ENCODE data around the gene COTL1.

COTL1 gene

GRCh38 chr16:84617791-84618580 lies at the start of gene COTL1:
Gene COTL1 (minus strand): TSS chr16:84618078. CDS start chr16:84617914, 164 bp downstream.
- Histone ChIP-seq H3K36me3 (ENCODE audit: insufficient read depth, low read length) (no peaks in the 10 kb centered on the region), H3K9me3 (ENCODE audit: low read length) (no peaks in the 10 kb centered on the region), H3K27me3 (ENCODE audit: control insufficient read depth in 1 of 2, insufficient read depth in 2 of 2, low read length in 2 of 2) (no peaks in the 10 kb centered on the region), H3K9ac (ENCODE audit: low read length) (peak within 1 kb of the TSS; percentile 4), H3K4me3 (ENCODE audit: low read depth in 1 of 2, low read length in 2 of 2) (peak within 1 kb of the TSS; percentile 40 to 67), H3K27ac (ENCODE audit: low read depth, low read length) (peak within 1 kb of the TSS; percentile 62), H3K4me1 (ENCODE audit: insufficient read depth, low read length) (peaks cover 45% of the 10 kb centered on the region)

- Histone ChIP-seq H3K9me3 (ENCODE audit: low read length) (no peaks in the 10 kb centered on the region), H3K27ac (ENCODE audit: low read depth, low read length) (no peak overlapping the region), H3K4me1 (ENCODE audit: insufficient read depth, low read length) (no peaks in the 10 kb centered on the region), H3K4me3 (ENCODE audit: low read depth in 1 of 2, low read length in 2 of 2) (no peak overlapping the region), H3K27me3 (ENCODE audit: control insufficient read depth in 1 of 2, insufficient read depth in 2 of 2, low read length in 2 of 2) (no peaks in the 10 kb centered on the region), H3K9ac (ENCODE audit: low read length) (no peak overlapping the region), H3K36me3 (ENCODE audit: insufficient read depth, low read length) (peaks cover 44% of the 10 kb centered on the region)
Observed at GRCh38 chr16:84665843-84666242, 48.0 kb upstream of the COTL1 start.

- H3K36me3 ChIP-seq (ENCODE audit: insufficient read depth, low read length), result peaks cover 45% of the 10 kb centered on the region
- H3K27ac ChIP-seq (ENCODE audit: low read depth, low read length), result no peak overlapping the region
- no peaks in the 10 kb centered on the region for H3K9me3 ChIP-seq (ENCODE audit: low read length)
- H3K27me3 ChIP-seq (ENCODE audit: control insufficient read depth in 1 of 2, insufficient read depth in 2 of 2, low read length in 2 of 2), result no peaks in the 10 kb centered on the region
- no peak overlapping the region for H3K9ac ChIP-seq (ENCODE audit: low read length)
- H3K4me3 ChIP-seq (ENCODE audit: low read depth in 1 of 2, low read length in 2 of 2), result no peak overlapping the region
- no peaks in the 10 kb centered on the region for H3K4me1 ChIP-seq (ENCODE audit: insufficient read depth, low read length)
Observed at GRCh38 chr16:84665359-84665758, 47.5 kb upstream of the COTL1 start.

GRCh38 chr16:84663433-84664101 lies 45.7 kb upstream of the COTL1 start:
- Histone ChIP-seq H3K9me3 (ENCODE audit: low read length) (no peaks in the 10 kb centered on the region), H3K4me3 (ENCODE audit: low read depth in 1 of 2, low read length in 2 of 2) (no peak overlapping the region), H3K4me1 (ENCODE audit: insufficient read depth, low read length) (no peaks in the 10 kb centered on the region), H3K27me3 (ENCODE audit: control insufficient read depth in 1 of 2, insufficient read depth in 2 of 2, low read length in 2 of 2) (no peaks in the 10 kb centered on the region), H3K36me3 (ENCODE audit: insufficient read depth, low read length) (peaks cover 62% of the 10 kb centered on the region), H3K27ac (ENCODE audit: low read depth, low read length) (no peak overlapping the region), H3K9ac (ENCODE audit: low read length) (no peak overlapping the region)

GRCh38 chr16:84662471-84662870 lies 44.6 kb upstream of the COTL1 start:
- no peak overlapping the region for H3K9ac ChIP-seq (ENCODE audit: low read length)
- no peaks in the 10 kb centered on the region for H3K4me1 ChIP-seq (ENCODE audit: insufficient read depth, low read length)
- H3K27ac ChIP-seq (ENCODE audit: low read depth, low read length), result no peak overlapping the region
- peaks cover 72% of the 10 kb centered on the region for H3K36me3 ChIP-seq (ENCODE audit: insufficient read depth, low read length)
- no peak overlapping the region for H3K4me3 ChIP-seq (ENCODE audit: low read depth in 1 of 2, low read length in 2 of 2)
- H3K9me3 ChIP-seq (ENCODE audit: low read length), result no peaks in the 10 kb centered on the region
- no peaks in the 10 kb centered on the region for H3K27me3 ChIP-seq (ENCODE audit: control insufficient read depth in 1 of 2, insufficient read depth in 2 of 2, low read length in 2 of 2)

GRCh38 chr16:84661418-84662060 lies 43.7 kb upstream of the COTL1 start:
- H3K4me3 ChIP-seq (ENCODE audit: low read depth in 1 of 2, low read length in 2 of 2), result no peak overlapping the region
- H3K9ac ChIP-seq (ENCODE audit: low read length), result no peak overlapping the region
- H3K27ac ChIP-seq (ENCODE audit: low read depth, low read length), result no peak overlapping the region
- no peaks in the 10 kb centered on the region for H3K9me3 ChIP-seq (ENCODE audit: low read length)
- peaks cover 78% of the 10 kb centered on the region for H3K36me3 ChIP-seq (ENCODE audit: insufficient read depth, low read length)
- no peaks in the 10 kb centered on the region for H3K27me3 ChIP-seq (ENCODE audit: control insufficient read depth in 1 of 2, insufficient read depth in 2 of 2, low read length in 2 of 2)
- no peaks in the 10 kb centered on the region for H3K4me1 ChIP-seq (ENCODE audit: insufficient read depth, low read length)

DNA sequence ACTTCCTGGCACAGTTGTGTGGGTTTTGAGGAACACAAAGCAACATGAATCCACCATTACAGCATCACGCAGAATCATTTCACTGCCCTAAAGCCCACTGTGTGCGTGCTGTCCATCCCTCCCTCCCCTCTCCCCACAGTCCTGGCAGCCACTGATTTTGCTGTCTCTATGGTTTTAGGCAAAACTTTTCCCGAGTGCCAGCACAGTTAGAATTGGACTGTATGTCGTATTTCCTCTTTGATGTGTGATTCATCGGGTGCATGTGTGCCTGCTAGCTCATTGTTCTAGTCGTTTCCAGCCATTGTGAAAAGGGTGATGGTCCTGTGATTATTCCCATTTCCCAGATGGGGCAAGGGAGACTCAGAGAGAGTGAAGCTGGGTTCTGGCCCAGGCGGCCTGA lies 43.1 kb upstream of the COTL1 start:
- H3K36me3 ChIP-seq (ENCODE audit: insufficient read depth, low read length), result peaks cover 74% of the 10 kb centered on the region
- H3K27ac ChIP-seq (ENCODE audit: low read depth, low read length), result no peak overlapping the region
- no peak overlapping the region for H3K9ac ChIP-seq (ENCODE audit: low read length)
- no peaks in the 10 kb centered on the region for H3K27me3 ChIP-seq (ENCODE audit: control insufficient read depth in 1 of 2, insufficient read depth in 2 of 2, low read length in 2 of 2)
- H3K4me1 ChIP-seq (ENCODE audit: insufficient read depth, low read length), result no peaks in the 10 kb centered on the region
- H3K9me3 ChIP-seq (ENCODE audit: low read length), result no peaks in the 10 kb centered on the region
- H3K4me3 ChIP-seq (ENCODE audit: low read depth in 1 of 2, low read length in 2 of 2), result no peak overlapping the region

- Histone ChIP-seq H3K9ac (ENCODE audit: low read length) (no peak overlapping the region), H3K36me3 (ENCODE audit: insufficient read depth, low read length) (peaks cover 64% of the 10 kb centered on the region), H3K4me3 (ENCODE audit: low read depth in 1 of 2, low read length in 2 of 2) (no peak overlapping the region), H3K27ac (ENCODE audit: low read depth, low read length) (no peak overlapping the region), H3K4me1 (ENCODE audit: insufficient read depth, low read length) (no peaks in the 10 kb centered on the region), H3K9me3 (ENCODE audit: low read length) (no peaks in the 10 kb centered on the region), H3K27me3 (ENCODE audit: control insufficient read depth in 1 of 2, insufficient read depth in 2 of 2, low read length in 2 of 2) (no peaks in the 10 kb centered on the region)
Observed at GRCh38 chr16:84659656-84660300, 41.9 kb upstream of the COTL1 start.

DNA sequence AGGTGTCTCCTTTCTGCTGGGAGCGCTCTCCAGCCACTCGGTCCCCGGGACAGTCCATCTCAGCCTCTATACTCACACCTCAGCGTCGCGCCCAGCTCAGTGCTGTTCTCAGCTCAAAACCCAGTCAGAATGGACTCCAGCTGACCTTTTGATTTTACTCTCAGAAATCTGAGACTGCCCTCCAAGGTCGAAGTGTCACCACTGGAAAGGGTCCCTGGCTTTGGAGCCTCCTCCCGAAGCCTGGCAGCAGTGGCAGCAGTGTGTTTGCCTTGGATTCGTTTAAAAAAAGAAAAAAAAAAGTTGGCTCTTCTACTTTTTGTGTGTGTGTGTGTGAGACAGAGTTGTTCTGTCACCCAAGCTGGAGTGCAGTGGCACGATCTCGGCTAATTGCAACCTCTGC lies 40.8 kb upstream of the COTL1 start:
- H3K4me1 ChIP-seq (ENCODE audit: insufficient read depth, low read length), result no peaks in the 10 kb centered on the region
- no peaks in the 10 kb centered on the region for H3K9me3 ChIP-seq (ENCODE audit: low read length)
- H3K27me3 ChIP-seq (ENCODE audit: control insufficient read depth in 1 of 2, insufficient read depth in 2 of 2, low read length in 2 of 2), result no peaks in the 10 kb centered on the region
- no peak overlapping the region for H3K27ac ChIP-seq (ENCODE audit: low read depth, low read length)
- H3K9ac ChIP-seq (ENCODE audit: low read length), result no peak overlapping the region
- peaks cover 57% of the 10 kb centered on the region for H3K36me3 ChIP-seq (ENCODE audit: insufficient read depth, low read length)
- H3K4me3 ChIP-seq (ENCODE audit: low read depth in 1 of 2, low read length in 2 of 2), result no peak overlapping the region

DNA sequence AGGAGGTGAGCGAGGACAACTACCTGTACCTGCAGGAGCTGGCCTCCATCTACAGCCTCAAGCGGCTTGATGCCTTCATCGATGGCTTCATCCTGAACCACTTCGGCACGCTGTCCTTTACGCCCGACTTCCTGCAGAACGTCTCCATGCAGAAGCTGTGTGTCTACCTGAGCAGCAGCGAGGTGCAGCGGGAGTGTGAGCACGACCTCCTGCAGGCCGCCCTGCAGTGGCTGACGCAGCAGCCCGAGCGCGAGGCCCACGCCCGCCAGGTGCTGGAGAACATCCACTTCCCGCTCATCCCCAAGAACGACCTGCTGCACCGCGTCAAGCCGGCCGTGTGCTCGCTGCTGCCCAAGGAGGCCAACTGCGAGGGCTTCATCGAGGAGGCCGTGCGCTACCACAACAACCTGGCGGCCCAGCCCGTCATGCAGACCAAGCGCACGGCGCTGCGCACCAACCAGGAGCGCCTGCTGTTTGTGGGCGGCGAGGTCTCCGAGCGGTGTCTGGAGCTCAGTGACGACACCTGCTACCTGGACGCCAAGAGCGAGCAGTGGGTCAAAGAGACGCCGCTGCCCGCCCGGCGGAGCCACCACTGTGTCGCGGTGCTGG lies 39.5 kb upstream of the COTL1 start:
- Histone ChIP-seq H3K4me1 (ENCODE audit: insufficient read depth, low read length) (no peaks in the 10 kb centered on the region), H3K9ac (ENCODE audit: low read length) (no peak overlapping the region), H3K27me3 (ENCODE audit: control insufficient read depth in 1 of 2, insufficient read depth in 2 of 2, low read length in 2 of 2) (no peaks in the 10 kb centered on the region), H3K9me3 (ENCODE audit: low read length) (no peaks in the 10 kb centered on the region), H3K4me3 (ENCODE audit: low read depth in 1 of 2, low read length in 2 of 2) (no peak overlapping the region), H3K27ac (ENCODE audit: low read depth, low read length) (no peak overlapping the region), H3K36me3 (ENCODE audit: insufficient read depth, low read length) (peaks cover 49% of the 10 kb centered on the region)

GRCh38 chr16:84656649-84657048 lies 38.8 kb upstream of the COTL1 start:
- peaks cover 47% of the 10 kb centered on the region for H3K36me3 ChIP-seq (ENCODE audit: insufficient read depth, low read length)
- no peak overlapping the region for H3K9ac ChIP-seq (ENCODE audit: low read length)
- H3K27me3 ChIP-seq (ENCODE audit: control insufficient read depth in 1 of 2, insufficient read depth in 2 of 2, low read length in 2 of 2), result no peaks in the 10 kb centered on the region
- no peaks in the 10 kb centered on the region for H3K9me3 ChIP-seq (ENCODE audit: low read length)
- no peak overlapping the region for H3K4me3 ChIP-seq (ENCODE audit: low read depth in 1 of 2, low read length in 2 of 2)
- no peak overlapping the region for H3K27ac ChIP-seq (ENCODE audit: low read depth, low read length)
- no peaks in the 10 kb centered on the region for H3K4me1 ChIP-seq (ENCODE audit: insufficient read depth, low read length)
